ENCODE data around the gene LAIR1.
"Not testable (repeated sequence)": the region's sequence is repeated elsewhere in the genome, so short reads cannot be mapped to it uniquely, and the experiment has no call there.

GRCh38 chr19:54365798-54366197 lies 1.1 kb upstream of the LAIR1 start:
- TF ChIP-seq CTCF (IDR thresholded peaks at IDR 0.05 in 4 of 5, conservative IDR thresholded peaks at IDR 0.05 in 1 of 5); POLR2A (IDR thresholded peaks at IDR 0.05): not testable (repeated sequence)
